Loucy (cell line): ENCODE results near the gene SHC3.

ENCODE experiments used
- CTCF ChIP-seq: fragments of 200-600 bp; sonication (generic); conservative IDR thresholded peaks from 2 replicates; pipeline ENCODE4 v1.5.1; 2014; ENCODE audit warnings: mild to moderate bottlenecking, antibody characterized with exemption, low read length
- EZH2phosphoT487 ChIP-seq: fragments of 200-600 bp; IDR thresholded peaks from 2 replicates; pipeline ENCODE4 v1.6.1; 2018; ENCODE audit warnings: antibody characterized with exemption, mild to moderate bottlenecking, moderate library complexity, borderline replicate concordance

GRCh38 chr9:89024727-89025126, 153.9 kb downstream of the SHC3 start:
- TF ChIP-seq CTCF (no peak), EZH2phosphoT487 (no peak)
